OCI-LY3 (cell line): ENCODE results near the gene SIN3A.
"Not testable (repeated sequence)": the region's sequence is repeated elsewhere in the genome, so short reads cannot be mapped to it uniquely, and the experiment has no call there.

Experiments used
- H2AFZ ChIP-seq: fragments of 200-600, 300-600 bp; shearing (Covaris generic); 2 replicates; pipeline ENCODE4 v1.6.0; 2014; ENCODE audit warnings: antibody characterized with exemption, low read depth, low read length
- H3K27ac ChIP-seq: fragments of 200-600, 300-600 bp; sonication (generic); 2 replicates; pipeline ENCODE4 v1.5.1; 2014; ENCODE audit warnings: mild to moderate bottlenecking, low read length, moderate library complexity, mixed read lengths
- H3K27me3 ChIP-seq: fragments of 200-600, 300-600 bp; sonication (generic); 2 replicates; pipeline ENCODE4 v1.6.1; 2014; ENCODE audit warnings: low read depth, low read length, mixed read lengths
- H3K36me3 ChIP-seq: fragments of 200-600, 300-600 bp; sonication (generic); replicated peaks from 2 replicates; pipeline ENCODE3; 2014; ENCODE audit warnings: low read depth, low read length, mixed read lengths
- H3K4me1 ChIP-seq: fragments of 300-600, 200-600 bp; sonication (generic); 2 replicates; pipeline ENCODE4 v1.6.1; 2014; ENCODE audit warnings: low read length, mixed read lengths
- H3K4me2 ChIP-seq: fragments of 200-600, 300-600 bp; sonication (generic); 2 replicates; pipeline ENCODE4 v1.6.1; 2014; ENCODE audit warnings: low read length, mixed read lengths
- H3K4me3 ChIP-seq: fragments of 300-600, 200-600 bp; sonication (generic); 2 replicates; pipeline ENCODE4 v1.5.1; 2014; ENCODE audit warnings: antibody characterized with exemption, mild to moderate bottlenecking, low read length, moderate library complexity
- H3K79me2 ChIP-seq: fragments of 300-600, 200-600 bp; shearing (Covaris generic); 2 replicates; pipeline ENCODE4 v1.6.1; 2014; ENCODE audit warnings: mild to moderate bottlenecking, low read length, mixed read lengths
- H3K9ac ChIP-seq: fragments of 300-600, 200-600 bp; shearing (Covaris generic); 2 replicates; pipeline ENCODE4 v1.6.0; 2014; ENCODE audit warnings: mild to moderate bottlenecking, low read length, moderate library complexity
- H3K9me3 ChIP-seq: fragments of 200-600, 300-600 bp; shearing (Covaris generic); 2 replicates; pipeline ENCODE4 v1.6.1; 2014; ENCODE audit warnings: low read length, mixed read lengths; ENCODE audit not compliant: insufficient read depth
- H4K20me1 ChIP-seq: fragments of 200-600, 300-600 bp; sonication (generic); 2 replicates; pipeline ENCODE4 v1.6.1; 2016; ENCODE audit warnings: low read length, mixed read lengths; ENCODE audit not compliant: insufficient read depth
- CTCF ChIP-seq: fragments of 200-600, 300-600 bp; sonication (generic); IDR thresholded peaks from 2 replicates; pipeline ENCODE4 v1.5.1; 2014; ENCODE audit warnings: antibody characterized with exemption, low read length, low read depth
- EZH2phosphoT487 ChIP-seq: fragments of 200-600 bp; shearing (Covaris generic); IDR thresholded peaks from 2 replicates; pipeline ENCODE4 v1.6.1; 2018; ENCODE audit warnings: antibody characterized with exemption, mixed run types, low read depth

The SIN3A gene

GRCh38 chr15:75451674-75452363 is at the start of gene SIN3A:
Gene SIN3A, minus strand, starts transcription at chr15:75451690. Its CDS starts 21,315 bp downstream, at chr15:75430375.
- H3K27me3 ChIP-seq = no peaks in the 10 kb centered on the region
- peaks cover 61% of the 10 kb centered on the region for H3K79me2 ChIP-seq
- peak within 1 kb of the TSS; percentile 91 for H3K4me3 ChIP-seq
- H3K4me1 ChIP-seq = peaks cover 24% of the 10 kb centered on the region
- H3K9ac ChIP-seq = peak within 1 kb of the TSS; percentile 98
- H3K4me2 ChIP-seq = peak within 1 kb of the TSS; percentile 92
- peaks cover 8% of the 10 kb centered on the region for H3K36me3 ChIP-seq
- TF ChIP-seq EZH2phosphoT487 = no peak
- no peak for TF ChIP-seq CTCF
- peak within 1 kb of the TSS; percentile 91 for H3K27ac ChIP-seq
- H3K9me3 ChIP-seq = no peaks in the 10 kb centered on the region
- peaks cover 40% of the 10 kb centered on the region for H4K20me1 ChIP-seq
- H2AFZ ChIP-seq = no peak within 1 kb of the TSS

- no peak overlapping the region for H3K4me2 ChIP-seq
- TF ChIP-seq CTCF (no peak), EZH2phosphoT487 (no peak)
- no peaks in the 10 kb centered on the region for H3K27me3 ChIP-seq
- peaks cover 3% of the 10 kb centered on the region for H3K36me3 ChIP-seq
- H3K4me1 ChIP-seq = no peaks in the 10 kb centered on the region
- H3K9me3 ChIP-seq = no peaks in the 10 kb centered on the region
- no peak overlapping the region for H2AFZ ChIP-seq
- no peak overlapping the region for H3K9ac ChIP-seq
- H3K27ac ChIP-seq = no peak overlapping the region
- H3K79me2 ChIP-seq = no peaks in the 10 kb centered on the region
- H3K4me3 ChIP-seq = no peak overlapping the region
- no peaks in the 10 kb centered on the region for H4K20me1 ChIP-seq
Measured at GRCh38 chr15:75493732-75494131, 42.2 kb upstream of the SIN3A start.

GRCh38 chr15:75483961-75484360 is 32.5 kb upstream of the SIN3A start:
- Histone ChIP-seq H3K79me2 (no peaks in the 10 kb centered on the region), H3K27ac (no peak overlapping the region), H3K4me1 (no peaks in the 10 kb centered on the region), H3K4me3 (no peak overlapping the region), H3K9me3 (no peaks in the 10 kb centered on the region), H3K27me3 (no peaks in the 10 kb centered on the region), H3K36me3 (peaks cover 26% of the 10 kb centered on the region), H4K20me1 (no peaks in the 10 kb centered on the region), H2AFZ (no peak overlapping the region), H3K9ac (no peak overlapping the region), H3K4me2 (no peak overlapping the region)
- no peak for TF ChIP-seq CTCF
- no peak for TF ChIP-seq EZH2phosphoT487

- H4K20me1 ChIP-seq, H3K4me1 ChIP-seq, H3K9me3 ChIP-seq, H3K79me2 ChIP-seq, H3K4me2 ChIP-seq, H2AFZ ChIP-seq, H3K4me3 ChIP-seq, H3K9ac ChIP-seq, H3K27ac ChIP-seq, H3K27me3 ChIP-seq: not testable (repeated sequence)
- peaks cover 26% of the 10 kb centered on the region for H3K36me3 ChIP-seq
Measured at GRCh38 chr15:75483556-75483955, 32.1 kb upstream of the SIN3A start.
